T-helper 2 cell treated with Interferon-gamma antibody and Interleukin-4, amounts not matched to agents 5 μg/mL and 100 μg/mL, for 36 hours (primary cell): ENCODE data around the gene UVRAG.

Experiments
- DNase-seq: peaks from one replicate; pipeline ENCODE4 v3.0.0; 2021; ENCODE audit warnings: low spot score
- H3K27ac Mint-ChIP-seq: one replicate; pipeline ENCODE4 v1.8.0; 2021; ENCODE audit warnings: mild to moderate bottlenecking, mixed read lengths
- H3K27me3 Mint-ChIP-seq: one replicate; pipeline ENCODE4 v1.8.0; 2021; ENCODE audit warnings: low read depth, mixed read lengths
- H3K36me3 Mint-ChIP-seq: one replicate; pipeline ENCODE4 v1.8.0; 2021; ENCODE audit warnings: low read depth, mixed read lengths
- H3K4me1 Mint-ChIP-seq: one replicate; pipeline ENCODE4 v1.8.0; 2021; ENCODE audit warnings: low read depth, mixed read lengths
- H3K4me3 Mint-ChIP-seq: one replicate; pipeline ENCODE4 v1.8.0; 2022; ENCODE audit warnings: mild to moderate bottlenecking, moderate library complexity, mixed read lengths
- H3K9me3 Mint-ChIP-seq: one replicate; pipeline ENCODE4 v1.8.0; 2021; ENCODE audit warnings: mixed read lengths

Gene UVRAG

GRCh38 chr11:76185931-76186401 is 371.0 kb downstream of the UVRAG start:
- Mint-ChIP-seq H3K36me3 (no peaks in the 10 kb centered on the region), H3K4me1 (no peaks in the 10 kb centered on the region), H3K9me3 (no peaks in the 10 kb centered on the region), H3K27ac (no peak overlapping the region), H3K27me3 (no peaks in the 10 kb centered on the region), H3K4me3 (no peak overlapping the region)
- no peak for DNase-seq

GRCh38 chr11:76186776-76187279 is 371.8 kb downstream of the UVRAG start:
- no peak overlapping the region for H3K27ac Mint-ChIP-seq
- H3K4me3 Mint-ChIP-seq, result no peak overlapping the region
- no peaks in the 10 kb centered on the region for H3K27me3 Mint-ChIP-seq
- H3K4me1 Mint-ChIP-seq, result no peaks in the 10 kb centered on the region
- no peaks in the 10 kb centered on the region for H3K9me3 Mint-ChIP-seq
- no peaks in the 10 kb centered on the region for H3K36me3 Mint-ChIP-seq
- DNase-seq, result no peak

GRCh38 chr11:76188873-76189272 is 373.9 kb downstream of the UVRAG start:
- H3K4me3 Mint-ChIP-seq, result no peak overlapping the region
- no peaks in the 10 kb centered on the region for H3K4me1 Mint-ChIP-seq
- no peaks in the 10 kb centered on the region for H3K9me3 Mint-ChIP-seq
- H3K36me3 Mint-ChIP-seq, result no peaks in the 10 kb centered on the region
- DNase-seq, result no peak
- H3K27ac Mint-ChIP-seq, result no peak overlapping the region
- no peaks in the 10 kb centered on the region for H3K27me3 Mint-ChIP-seq

- Mint-ChIP-seq H3K36me3 (no peaks in the 10 kb centered on the region), H3K27ac (no peak overlapping the region), H3K4me1 (no peaks in the 10 kb centered on the region), H3K9me3 (no peaks in the 10 kb centered on the region), H3K4me3 (no peak overlapping the region), H3K27me3 (no peaks in the 10 kb centered on the region)
- DNase-seq, result no peak
Observed at GRCh38 chr11:76189682-76190081, 374.7 kb downstream of the UVRAG start.

DNA sequence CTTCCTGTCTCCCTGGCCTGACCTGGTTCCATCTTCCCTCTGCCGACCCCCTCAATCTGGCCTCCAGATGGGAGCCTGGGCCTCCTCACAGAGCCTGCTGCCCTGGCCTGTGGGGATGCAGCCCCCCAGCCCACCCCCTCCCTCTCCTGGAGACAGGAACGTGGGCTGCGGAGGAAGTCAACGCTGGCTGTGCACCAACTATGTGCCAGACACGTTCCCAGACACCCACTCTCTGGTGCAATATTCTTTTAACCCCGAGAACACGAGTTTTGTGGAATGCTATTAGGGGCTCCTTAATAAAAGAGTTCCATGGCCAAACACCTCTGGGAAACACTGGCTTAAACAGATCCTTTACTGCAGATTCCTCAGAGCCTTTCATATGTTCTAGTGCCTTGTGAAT is 375.4 kb downstream of the UVRAG start:
- Mint-ChIP-seq H3K9me3 (no peaks in the 10 kb centered on the region), H3K27me3 (no peaks in the 10 kb centered on the region), H3K36me3 (no peaks in the 10 kb centered on the region), H3K4me1 (no peaks in the 10 kb centered on the region), H3K4me3 (no peak overlapping the region), H3K27ac (no peak overlapping the region)
- DNase-seq, result no peak
